PC-3 (cell line): Measurements from ENCODE around the gene ZNF554.

Experiments
- CTCF ChIP-seq: fragments of 300-600 bp; sonication (generic); conservative IDR thresholded peaks from 2 replicates; pipeline ENCODE4 v1.5.1; 2017; ENCODE audit warnings: antibody characterized with exemption, low read depth, mild to moderate bottlenecking, low read length
- EZH2phosphoT487 ChIP-seq: fragments of 300-600 bp; sonication (generic); IDR thresholded peaks from 2 replicates; pipeline ENCODE4 v1.6.1; 2018; ENCODE audit warnings: mild to moderate bottlenecking, antibody characterized with exemption, low read length, borderline replicate concordance

GRCh38 chr19:2782936-2783780 lies 36.5 kb upstream of the ZNF554 start, which contains the start of gene SGTA:
- TF ChIP-seq CTCF (no peak; the same call in 1 of the 2 replicates), EZH2phosphoT487 (no peak)
